ENCODE measurements around the gene RAMP1.

Gene RAMP1

DNA sequence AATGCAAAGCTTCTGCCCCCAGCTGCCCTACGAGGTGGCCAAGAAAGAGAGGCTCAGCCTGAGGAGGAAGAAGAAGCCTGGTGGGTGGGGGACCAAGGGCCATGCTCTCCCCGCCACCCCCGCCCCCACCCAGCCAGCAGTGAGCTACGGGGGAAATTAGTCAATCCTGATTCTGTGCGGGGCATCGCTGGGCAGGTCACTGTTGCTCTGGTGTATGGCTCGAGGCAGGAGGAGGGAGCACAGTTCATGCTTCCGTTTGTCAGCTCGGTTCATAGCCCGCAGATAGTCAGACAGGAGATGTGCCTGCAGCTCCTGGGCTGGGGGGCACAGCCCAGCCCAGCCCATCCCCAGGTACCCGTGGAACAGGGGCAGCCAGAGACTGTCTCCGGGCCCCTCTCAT is 17.1 kb downstream of the RAMP1 start:
- H3K4me3 ChIP-seq (ENCODE audit: low read length): no peak overlapping the region
- no peak for DNase-seq (ENCODE audit: low read depth)
- TF ChIP-seq CTCF (IDR thresholded peaks at IDR 0.05; ENCODE audit: insufficient read depth, low read depth, low read length, missing control alignments): no peak

DNA sequence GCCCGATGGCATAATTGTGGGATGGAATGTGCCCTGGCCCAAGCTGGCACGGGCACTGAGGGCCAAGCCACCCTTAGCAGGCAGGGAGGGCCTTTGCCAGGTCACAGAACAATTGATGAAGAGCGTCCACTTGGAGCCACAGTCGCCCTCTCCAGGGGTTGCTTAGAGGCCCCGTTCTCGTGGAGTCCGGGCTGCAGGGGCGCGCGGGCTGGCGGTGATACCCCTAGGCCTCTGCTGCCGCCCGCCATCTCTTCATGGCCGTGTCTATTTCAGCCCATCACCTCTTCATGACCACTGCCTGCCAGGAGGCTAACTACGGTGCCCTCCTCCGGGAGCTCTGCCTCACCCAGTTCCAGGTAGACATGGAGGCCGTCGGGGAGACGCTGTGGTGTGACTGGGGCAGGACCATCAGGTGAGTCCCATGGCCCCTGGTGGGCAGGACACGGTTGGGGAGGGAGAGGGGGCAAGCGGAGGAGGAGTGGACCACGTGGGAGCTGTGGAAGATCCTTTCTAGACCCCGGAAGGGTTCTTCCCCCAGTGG is 17.6 kb downstream of the RAMP1 start:
- no peak for TF ChIP-seq CTCF (IDR thresholded peaks at IDR 0.05; ENCODE audit: insufficient read depth, low read depth, low read length, missing control alignments)
- no peak overlapping the region for H3K4me3 ChIP-seq (ENCODE audit: low read length)
- DNase-seq (ENCODE audit: low read depth): no peak

GRCh38 chr2:237877576-237878307 is 18.3 kb downstream of the RAMP1 start:
- no peak for TF ChIP-seq CTCF (IDR thresholded peaks at IDR 0.05; ENCODE audit: insufficient read depth, low read depth, low read length, missing control alignments)
- no peak overlapping the region for H3K4me3 ChIP-seq (ENCODE audit: low read length)
- no peak for DNase-seq (ENCODE audit: low read depth)

GRCh38 chr2:237878321-237879057 is 19.1 kb downstream of the RAMP1 start:
- TF ChIP-seq CTCF (IDR thresholded peaks at IDR 0.05; ENCODE audit: insufficient read depth, low read depth, low read length, missing control alignments): no peak
- no peak overlapping the region for H3K4me3 ChIP-seq (ENCODE audit: low read length)
- DNase-seq (ENCODE audit: low read depth): no peak

DNA sequence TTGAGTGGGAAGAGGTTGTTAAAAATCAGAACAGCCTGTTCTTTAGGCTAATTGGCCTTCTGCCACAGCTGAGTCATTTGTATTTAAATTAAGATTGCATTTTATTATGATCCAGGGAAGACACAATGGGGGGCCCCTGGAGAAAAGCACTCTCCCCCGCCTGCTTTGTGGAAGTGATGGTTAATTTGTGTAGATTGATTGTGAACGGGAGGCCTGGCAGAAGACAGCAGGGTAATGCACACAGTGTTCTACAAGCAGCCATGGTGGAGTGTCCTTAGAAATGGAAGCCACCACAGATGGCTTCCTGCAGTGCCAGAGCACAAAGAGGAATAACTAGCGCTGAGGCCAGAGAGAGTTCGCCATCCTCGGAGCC is 19.6 kb downstream of the RAMP1 start:
- DNase-seq (ENCODE audit: low read depth): peak; percentile 53
- no peak overlapping the region for H3K4me3 ChIP-seq (ENCODE audit: low read length)
- no peak for TF ChIP-seq CTCF (IDR thresholded peaks at IDR 0.05; ENCODE audit: insufficient read depth, low read depth, low read length, missing control alignments)

- H3K4me3 ChIP-seq (ENCODE audit: low read length): no peak overlapping the region
- no peak for TF ChIP-seq CTCF (IDR thresholded peaks at IDR 0.05; ENCODE audit: insufficient read depth, low read depth, low read length, missing control alignments)
- DNase-seq (ENCODE audit: low read depth): no peak
Observed at GRCh38 chr2:237879991-237880560, 20.7 kb downstream of the RAMP1 start.

All from epithelial cell of esophagus (primary cell).